Activated naive CD4-positive, alpha-beta T cell treated with anti-CD3 and anti-CD28 coated beads, Interleukin-2, amount 50 U/mL, for 16 hours (primary cell): ENCODE measurements around the gene MATN3.

ENCODE experiments used
- DNase-seq: peaks from one replicate; pipeline ENCODE4 v3.0.0-alpha.2; 2020

MATN3 gene

GRCh38 chr2:19993731-19994130, 18.7 kb downstream of the MATN3 start:
- DNase-seq = no peak

- no peak for DNase-seq
Observed at GRCh38 chr2:19991895-19992294, 20.6 kb downstream of the MATN3 start.

DNA sequence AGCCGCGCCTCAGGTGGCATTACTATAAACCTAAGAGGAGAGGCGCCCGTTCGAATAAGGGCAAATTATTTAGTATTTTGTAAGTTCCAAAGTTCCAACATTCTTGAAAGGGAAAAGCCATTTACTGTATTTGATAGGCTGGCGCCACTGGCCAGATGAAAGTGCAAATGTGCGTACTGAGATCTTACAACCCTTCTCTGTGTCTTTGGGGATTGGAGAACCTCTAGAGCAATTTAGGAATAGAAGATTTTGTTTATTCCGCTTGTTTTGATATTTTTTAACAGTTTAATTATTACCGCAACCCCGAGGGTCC, 22.1 kb downstream of the MATN3 start:
- DNase-seq = no peak

GRCh38 chr2:19989667-19990415, 22.6 kb downstream of the MATN3 start, which contains the start of gene WDR35:
WDR35 (minus strand) TSS chr2:19990105; CDS start chr2:19990015, 90 bp downstream.
- DNase-seq = peak; percentile 90

DNA sequence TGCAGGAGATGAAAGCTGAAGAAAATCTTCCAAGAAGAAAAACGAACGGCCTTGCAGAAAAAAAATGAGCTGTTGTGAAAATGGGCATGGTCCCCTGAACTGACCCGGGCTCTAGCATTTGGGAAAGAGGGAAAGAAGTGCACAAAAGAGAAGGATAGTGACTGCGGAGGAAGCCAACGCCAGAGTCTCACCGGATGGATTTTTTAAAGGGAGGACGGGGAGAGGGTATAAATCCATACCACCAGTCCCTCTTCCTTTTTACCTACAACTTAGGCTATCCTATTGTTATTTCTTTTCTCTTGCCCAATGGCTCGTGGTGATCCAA, 23.2 kb downstream of the MATN3 start:
- DNase-seq = no peak

GRCh38 chr2:19988600-19988999, 23.9 kb downstream of the MATN3 start:
- no peak for DNase-seq

GRCh38 chr2:19987936-19988335, 24.5 kb downstream of the MATN3 start:
- no peak for DNase-seq

DNA sequence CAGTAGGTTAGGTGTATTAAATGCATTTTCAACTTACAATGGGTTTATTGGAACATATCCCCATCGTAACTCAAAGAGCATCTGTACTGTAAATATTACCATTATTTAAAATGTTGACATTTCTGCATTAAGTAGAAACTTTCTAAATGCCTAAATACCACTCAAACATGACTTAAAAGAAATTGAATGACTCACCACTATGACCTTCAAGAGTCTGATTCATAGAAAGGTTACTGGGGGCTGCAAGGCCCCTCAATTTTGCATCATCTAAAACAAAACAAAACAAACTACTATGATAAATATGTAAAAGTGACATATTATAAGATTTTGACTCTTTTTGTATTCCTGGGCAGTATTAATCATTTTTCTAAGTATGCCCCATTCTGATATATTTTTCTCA, 30.2 kb downstream of the MATN3 start:
- DNase-seq = no peak

GRCh38 chr2:19979932-19980331, 32.5 kb downstream of the MATN3 start:
- DNase-seq = no peak

- DNase-seq = no peak
Observed at GRCh38 chr2:19973466-19973865, 39.0 kb downstream of the MATN3 start.

DNA sequence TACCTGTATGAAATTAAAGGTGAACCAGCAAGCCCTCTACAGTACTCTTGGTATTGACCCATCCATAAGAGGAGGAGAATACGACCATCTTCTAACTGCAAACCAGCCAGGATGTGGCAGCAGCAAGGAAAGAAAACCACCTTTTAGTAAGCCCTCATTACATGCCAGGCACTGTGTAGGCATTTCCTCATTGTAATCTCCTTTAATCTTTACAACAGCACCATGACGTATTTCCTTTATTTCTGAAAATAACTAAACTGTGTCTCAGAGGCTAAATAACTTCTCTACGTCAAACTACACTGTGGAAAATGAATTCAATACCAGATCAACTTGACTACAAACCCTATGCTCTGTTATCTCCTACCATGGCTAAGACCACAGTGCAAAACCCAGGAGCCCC, 40.8 kb downstream of the MATN3 start:
- DNase-seq = no peak

DNA sequence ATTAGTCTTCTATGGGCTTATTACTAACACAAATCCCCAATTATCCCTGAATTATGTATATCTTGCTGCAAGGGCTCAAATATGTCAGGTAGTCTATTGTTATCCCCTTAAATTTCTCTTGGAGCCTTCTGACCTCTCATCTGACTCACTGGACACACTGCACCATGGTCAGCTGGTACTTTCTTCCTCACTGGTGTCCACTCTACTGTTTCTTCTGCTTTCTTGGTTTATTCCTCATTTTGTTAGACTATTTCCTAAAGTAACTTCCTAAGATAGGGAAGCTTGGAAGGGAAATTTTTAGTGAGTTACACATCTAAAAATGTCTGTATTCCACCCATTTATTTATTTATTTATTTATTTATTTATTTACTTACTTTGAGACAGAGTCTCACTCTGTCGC, 49.1 kb downstream of the MATN3 start:
- no peak for DNase-seq

DNA sequence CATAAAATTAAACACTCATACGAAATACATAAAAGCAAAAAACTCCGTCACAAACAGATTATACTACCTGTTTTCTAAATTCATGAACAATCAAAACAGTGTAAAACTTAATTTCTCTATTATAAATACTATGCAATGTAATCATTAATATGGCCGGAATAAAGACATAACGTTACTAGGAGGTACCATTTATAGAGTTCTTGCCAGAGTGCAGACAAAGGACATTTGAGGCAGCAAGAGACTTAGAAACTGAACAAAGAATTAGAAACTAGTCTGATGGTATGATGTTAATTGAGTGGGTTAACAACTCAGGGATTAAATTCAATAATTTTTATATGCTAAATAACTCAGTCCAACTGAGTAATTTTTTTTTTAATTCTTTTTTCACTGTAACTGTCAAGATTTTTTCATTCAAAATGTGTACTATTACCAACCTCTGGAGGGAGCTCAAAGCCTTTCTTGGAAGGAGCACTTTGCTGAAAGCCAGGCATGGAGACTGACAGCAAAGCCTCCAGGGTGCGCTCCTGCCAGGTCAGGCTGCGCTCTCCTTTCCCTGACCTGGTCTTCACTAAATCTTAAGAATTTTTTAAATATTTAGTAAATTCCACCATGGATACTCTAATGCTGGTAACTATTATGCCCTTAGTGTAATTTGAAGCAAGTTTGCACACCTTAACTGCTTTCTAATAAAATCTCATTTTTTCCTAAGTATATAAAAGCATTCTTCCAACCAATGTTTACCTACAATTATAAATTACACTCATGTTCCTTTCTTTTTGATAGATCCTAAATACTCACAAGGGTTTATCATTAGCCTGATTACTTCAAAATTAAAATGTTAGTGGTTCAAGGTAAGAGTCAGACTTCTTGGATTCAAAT, 56.7 kb downstream of the MATN3 start:
- peak; percentile 19 for DNase-seq

GRCh38 chr2:19949071-19949470, 63.4 kb downstream of the MATN3 start:
- no peak for DNase-seq

GRCh38 chr2:19947184-19947940, 65.1 kb downstream of the MATN3 start:
- DNase-seq = no peak

- no peak for DNase-seq
Observed at GRCh38 chr2:19944205-19944845, 68.1 kb downstream of the MATN3 start.

- DNase-seq = no peak
Observed at GRCh38 chr2:19943189-19943588, 69.3 kb downstream of the MATN3 start.

DNA sequence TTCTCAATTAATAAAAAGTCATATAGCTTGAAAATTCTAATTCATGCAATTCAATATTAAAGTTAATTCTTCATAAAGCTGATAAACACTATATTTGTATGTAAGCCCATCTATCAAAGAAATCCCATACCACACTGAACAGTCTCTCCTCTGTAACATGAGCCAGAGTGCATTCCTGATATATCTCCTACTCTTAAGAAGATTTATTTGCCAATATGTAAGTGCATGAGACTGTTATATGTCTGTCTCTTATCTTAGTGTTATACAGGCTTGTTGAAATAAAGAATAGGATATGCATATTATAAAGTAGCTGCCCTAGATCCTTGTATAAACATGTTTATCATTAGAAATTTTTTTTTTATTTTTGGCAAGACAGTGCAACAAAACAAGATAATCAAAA, 70.3 kb downstream of the MATN3 start:
- DNase-seq = no peak
